Natural killer cell (primary cell): Measurements from ENCODE around the gene USP24. TPM values are rescaled to one million over a fixed set of nuclear protein-coding genes. Genes with fewer than 3 reads are reported as not detected.

Experiments
- ATAC-seq, 3 donors: fragments of 150-1000 bp in 2 of 3; fragments of 200-7000 bp in 1 of 3; cut with Tn5 transposase; 1 replicate in 1 of 3; 2 replicates in 2 of 3; pipeline ENCODE4 v1.10.0; 2021; ENCODE audit warnings: mild to moderate bottlenecking in 2 of 3, moderate library complexity in 2 of 3
- DNase-seq, 2 donors: peaks; one replicate each; pipeline versions ENCODE4 v3.0.0 to v3.0.0-alpha.2; 2013 to 2021; ENCODE audit warnings: mixed read lengths in 1 of 2
- H3K27ac ChIP-seq: one replicate; pipeline ENCODE4 v1.5.1; 2013; ENCODE audit warnings: mild to moderate bottlenecking, low read length
- H3K27me3 ChIP-seq: one replicate; pipeline ENCODE4 v1.6.1; 2013; ENCODE audit warnings: low read length; ENCODE audit not compliant: control insufficient read depth, insufficient read depth
- H3K36me3 ChIP-seq: one replicate; pipeline ENCODE4 v1.6.1; 2013; ENCODE audit warnings: low read length; ENCODE audit not compliant: control insufficient read depth, insufficient read depth
- H3K4me1 ChIP-seq: one replicate; pipeline ENCODE4 v1.6.1; 2013; ENCODE audit warnings: low read length; ENCODE audit not compliant: control insufficient read depth, insufficient read depth
- H3K4me3 ChIP-seq: one replicate; pipeline ENCODE4 v1.5.1; 2013; ENCODE audit warnings: low read length
- H3K9me3 ChIP-seq: one replicate; pipeline ENCODE4 v1.6.1; 2013; ENCODE audit warnings: low read length; ENCODE audit not compliant: control insufficient read depth, insufficient read depth
- H3K27ac Mint-ChIP-seq, 2 donors: one replicate each; pipeline ENCODE4 v1.8.0; 2022; ENCODE audit warnings: mild to moderate bottlenecking in 2 of 2, mixed read lengths in 2 of 2, moderate library complexity in 1 of 2
- H3K27me3 Mint-ChIP-seq, 2 donors: one replicate each; pipeline ENCODE4 v1.8.0; 2022; ENCODE audit warnings: low read depth in 2 of 2, mixed read lengths in 2 of 2
- H3K36me3 Mint-ChIP-seq: one replicate; pipeline ENCODE4 v1.8.0; 2022; ENCODE audit warnings: mixed read lengths
- H3K4me1 Mint-ChIP-seq, 2 donors: one replicate each; pipeline ENCODE4 v1.8.0; 2022; ENCODE audit warnings: mixed read lengths in 2 of 2
- H3K4me3 Mint-ChIP-seq: one replicate; pipeline ENCODE4 v1.8.0; 2022; ENCODE audit warnings: mild to moderate bottlenecking, moderate library complexity, mixed read lengths
- H3K9me3 Mint-ChIP-seq, 2 donors: one replicate each; pipeline ENCODE4 v1.8.0; 2022; ENCODE audit warnings: mixed read lengths in 2 of 2
- WGBS: methylation state at CpG from one replicate; pipeline ENCODE4 v1.1.7; 2013; ENCODE audit warnings: missing lambda C conversion rate; ENCODE audit not compliant: insufficient coverage; 5-methylcytosine and 5-hydroxymethylcytosine counted together
- intact Hi-C: fragments of 100-400 bp; cut with micrococcal nuclease; formaldehyde crosslinking; loops from one replicate; pipeline ENCODE4 v1.14.2; 2022
- total RNA-seq, 4 donors: library from RNA; stranded (reverse); fragments of 120-200 nt in 1 of 4; gene quantifications; one replicate each; pipeline versions ENCODE4 v1.2.3 to v1.2.4, GENCODE V29; 2013 to 2022
- TF ChIP-seq, protein P1 (sequence below): fragments of 200-600 bp; IDR thresholded peaks from one replicate; pipeline ENCODE4 v1.8.0; 2022; ENCODE audit warnings: antibody characterized with exemption

Gene USP24
- total RNA-seq, 3 donors from 2014 or later (not counting 1 experiment from before 2014, with no cell fraction given), result 155 TPM

- intact Hi-C loops, result no loop called here
- Histone ChIP-seq H3K4me1 (no peaks in the 10 kb centered on the region), H3K27ac (no peak overlapping the region), H3K36me3 (no peaks in the 10 kb centered on the region), H3K27me3 (peaks cover 3% of the 10 kb centered on the region), H3K9me3 (no peaks in the 10 kb centered on the region), H3K4me3 (no peak overlapping the region)
- Mint-ChIP-seq H3K4me1 (peaks cover 0 to 7% of the 10 kb centered on the region in 2 donors), H3K4me3 (no peak overlapping the region), H3K27ac (no peak overlapping the region), H3K36me3 (no peaks in the 10 kb centered on the region), H3K27me3 (peaks cover 24 to 40% of the 10 kb centered on the region in 2 donors), H3K9me3 (no peaks in the 10 kb centered on the region)
- 90% methylated on average over 9 of the region's 9 CpGs for WGBS
- DNase-seq, result no peak
- ATAC-seq, result no peak
- TF ChIP-seq, protein P1, sequence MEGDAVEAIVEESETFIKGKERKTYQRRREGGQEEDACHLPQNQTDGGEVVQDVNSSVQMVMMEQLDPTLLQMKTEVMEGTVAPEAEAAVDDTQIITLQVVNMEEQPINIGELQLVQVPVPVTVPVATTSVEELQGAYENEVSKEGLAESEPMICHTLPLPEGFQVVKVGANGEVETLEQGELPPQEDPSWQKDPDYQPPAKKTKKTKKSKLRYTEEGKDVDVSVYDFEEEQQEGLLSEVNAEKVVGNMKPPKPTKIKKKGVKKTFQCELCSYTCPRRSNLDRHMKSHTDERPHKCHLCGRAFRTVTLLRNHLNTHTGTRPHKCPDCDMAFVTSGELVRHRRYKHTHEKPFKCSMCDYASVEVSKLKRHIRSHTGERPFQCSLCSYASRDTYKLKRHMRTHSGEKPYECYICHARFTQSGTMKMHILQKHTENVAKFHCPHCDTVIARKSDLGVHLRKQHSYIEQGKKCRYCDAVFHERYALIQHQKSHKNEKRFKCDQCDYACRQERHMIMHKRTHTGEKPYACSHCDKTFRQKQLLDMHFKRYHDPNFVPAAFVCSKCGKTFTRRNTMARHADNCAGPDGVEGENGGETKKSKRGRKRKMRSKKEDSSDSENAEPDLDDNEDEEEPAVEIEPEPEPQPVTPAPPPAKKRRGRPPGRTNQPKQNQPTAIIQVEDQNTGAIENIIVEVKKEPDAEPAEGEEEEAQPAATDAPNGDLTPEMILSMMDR, result no peak
Observed at GRCh38 chr1:55043726-55044125, 171.4 kb downstream of the USP24 start.

DNA sequence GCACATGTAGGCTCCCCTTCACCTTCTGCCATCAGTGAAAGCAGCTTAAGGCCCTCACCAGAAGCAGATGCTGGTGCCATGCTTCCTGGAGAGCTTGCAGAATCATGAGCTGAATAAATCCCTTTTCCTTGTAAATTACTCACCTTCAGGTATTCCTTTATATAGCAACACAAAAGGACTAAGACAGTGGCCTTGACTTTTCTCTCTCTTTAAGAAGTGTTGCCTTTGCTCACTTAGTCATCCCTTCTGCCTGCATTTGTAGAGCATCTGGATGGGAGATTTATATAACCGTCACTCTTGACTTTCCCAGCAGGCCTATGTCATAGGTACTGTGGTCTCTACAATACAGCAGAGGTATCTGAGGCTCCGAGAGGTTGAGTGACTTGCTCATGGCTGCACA, 172.2 kb downstream of the USP24 start:
- Histone ChIP-seq H3K4me3 (no peak overlapping the region), H3K27me3 (peaks cover 5% of the 10 kb centered on the region), H3K36me3 (no peaks in the 10 kb centered on the region), H3K4me1 (no peaks in the 10 kb centered on the region), H3K9me3 (no peaks in the 10 kb centered on the region), H3K27ac (no peak overlapping the region)
- Mint-ChIP-seq H3K36me3 (no peaks in the 10 kb centered on the region), H3K4me3 (no peak overlapping the region), H3K27me3 (peaks cover 26 to 47% of the 10 kb centered on the region in 2 donors), H3K9me3 (no peaks in the 10 kb centered on the region), H3K4me1 (peaks cover 0 to 7% of the 10 kb centered on the region in 2 donors), H3K27ac (no peak overlapping the region)
- DNase-seq (no peak), ATAC-seq (no peak)
- TF ChIP-seq, protein P1, result no peak
- WGBS, result 97% methylated on average over 2 of the region's 2 CpGs
- intact Hi-C loops, result no loop called here

DNA sequence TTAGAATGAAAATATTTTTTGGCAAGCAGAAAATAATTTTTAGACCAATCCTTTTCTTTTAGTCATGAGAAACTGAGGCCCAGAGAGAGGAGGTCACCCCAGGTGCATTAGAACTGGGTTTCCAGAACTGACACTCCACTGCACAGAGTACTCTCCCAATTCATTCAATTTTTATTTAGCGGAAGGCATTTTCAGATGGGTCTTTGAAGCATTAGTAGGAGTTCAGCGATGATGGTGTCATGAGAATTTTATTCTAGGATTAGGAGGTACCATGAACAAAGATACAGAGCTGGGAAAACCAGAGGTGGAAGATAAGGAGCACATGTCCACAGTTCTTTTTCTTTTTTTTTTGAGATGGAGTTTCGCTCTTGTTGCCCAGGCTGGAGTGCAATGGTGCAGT, 173.6 kb downstream of the USP24 start:
- Mint-ChIP-seq H3K9me3 (no peaks in the 10 kb centered on the region), H3K27ac (no peak overlapping the region), H3K27me3 (peaks cover 35 to 61% of the 10 kb centered on the region in 2 donors), H3K4me1 (peaks cover 0 to 7% of the 10 kb centered on the region in 2 donors), H3K4me3 (no peak overlapping the region), H3K36me3 (no peaks in the 10 kb centered on the region)
- intact Hi-C loops, result no loop called here
- Histone ChIP-seq H3K27me3 (peaks cover 5% of the 10 kb centered on the region), H3K4me3 (no peak overlapping the region), H3K4me1 (no peaks in the 10 kb centered on the region), H3K9me3 (no peaks in the 10 kb centered on the region), H3K27ac (no peak overlapping the region), H3K36me3 (no peaks in the 10 kb centered on the region)
- TF ChIP-seq, protein P1, result no peak
- DNase-seq (no peak), ATAC-seq (no peak)
- 91% methylated on average over 3 of the region's 3 CpGs for WGBS

- Histone ChIP-seq H3K4me1 (no peaks in the 10 kb centered on the region), H3K27me3 (peaks cover 8% of the 10 kb centered on the region), H3K36me3 (no peaks in the 10 kb centered on the region), H3K9me3 (no peaks in the 10 kb centered on the region), H3K4me3 (no peak overlapping the region), H3K27ac (no peak overlapping the region)
- Mint-ChIP-seq H3K27ac (no peak overlapping the region), H3K4me3 (no peak overlapping the region), H3K9me3 (no peaks in the 10 kb centered on the region), H3K4me1 (peaks cover 0 to 7% of the 10 kb centered on the region in 2 donors), H3K27me3 (peaks cover 37 to 67% of the 10 kb centered on the region in 2 donors), H3K36me3 (no peaks in the 10 kb centered on the region)
- ATAC-seq (no peak), DNase-seq (no peak)
- WGBS, result 45% methylated on average over 5 of the region's 5 CpGs
- TF ChIP-seq, protein P1, result no peak
- intact Hi-C loops, result no loop called here
Observed at GRCh38 chr1:55040933-55041494, 174.2 kb downstream of the USP24 start.
